KMS-11 (cell line): ENCODE measurements around the gene CCR8.

Experiments used
- H2AFZ ChIP-seq: fragments of 200-600 bp; sonication (generic); 2 replicates; pipeline ENCODE4 v1.6.1; 2016; ENCODE audit warnings: antibody characterized with exemption, mixed run types, low read depth
- H3K27ac ChIP-seq: fragments of 200-600 bp; sonication (generic); 2 replicates; pipeline ENCODE4 v1.6.1; 2016; ENCODE audit warnings: mild to moderate bottlenecking, mixed run types
- H3K27me3 ChIP-seq: fragments of 200-600 bp; sonication (generic); 2 replicates; pipeline ENCODE4 v1.6.1; 2017; ENCODE audit warnings: mild to moderate bottlenecking, low read depth, mixed run types, moderate library complexity; ENCODE audit not compliant: insufficient read depth
- H3K36me3 ChIP-seq: fragments of 200-600 bp; sonication (generic); 2 replicates; pipeline ENCODE4 v1.6.1; 2017; ENCODE audit warnings: mild to moderate bottlenecking, mixed run types; ENCODE audit not compliant: insufficient read depth
- H3K4me1 ChIP-seq: fragments of 200-600 bp; sonication (generic); 2 replicates; pipeline ENCODE4 v1.6.1; 2016; ENCODE audit warnings: mild to moderate bottlenecking, low read depth, mixed run types; ENCODE audit not compliant: poor library complexity, severe bottlenecking
- H3K4me2 ChIP-seq: fragments of 200-600 bp; sonication (generic); 2 replicates; pipeline ENCODE4 v1.7.0; 2016; ENCODE audit warnings: mild to moderate bottlenecking, mixed run types
- H3K4me3 ChIP-seq: fragments of 200-600 bp; sonication (generic); IDR thresholded peaks from 2 replicates; pipeline ENCODE4 v1.6.1; 2017; ENCODE audit warnings: low read depth, low read length, mixed read lengths; ENCODE audit not compliant: insufficient read depth
- H3K79me2 ChIP-seq: fragments of 200-600 bp; sonication (generic); 2 replicates; pipeline ENCODE4 v1.6.1; 2016; ENCODE audit warnings: low read depth, mixed run types; ENCODE audit not compliant: insufficient read depth
- H3K9ac ChIP-seq: fragments of 200-600 bp; sonication (generic); 2 replicates; pipeline ENCODE4 v1.6.1; 2016; ENCODE audit warnings: mild to moderate bottlenecking, mixed run types
- H4K20me1 ChIP-seq: fragments of 200-600 bp; sonication (generic); 2 replicates; pipeline ENCODE4 v1.6.1; 2016; ENCODE audit warnings: mild to moderate bottlenecking, mixed run types; ENCODE audit not compliant: insufficient read depth
- CTCF ChIP-seq: fragments of 200-600 bp; sonication (generic); conservative IDR thresholded peaks from 2 replicates; pipeline ENCODE4 v1.6.1; 2017; ENCODE audit warnings: low read depth, mild to moderate bottlenecking, antibody characterized with exemption, low read length, moderate library complexity, mixed read lengths

CCR8 gene

DNA sequence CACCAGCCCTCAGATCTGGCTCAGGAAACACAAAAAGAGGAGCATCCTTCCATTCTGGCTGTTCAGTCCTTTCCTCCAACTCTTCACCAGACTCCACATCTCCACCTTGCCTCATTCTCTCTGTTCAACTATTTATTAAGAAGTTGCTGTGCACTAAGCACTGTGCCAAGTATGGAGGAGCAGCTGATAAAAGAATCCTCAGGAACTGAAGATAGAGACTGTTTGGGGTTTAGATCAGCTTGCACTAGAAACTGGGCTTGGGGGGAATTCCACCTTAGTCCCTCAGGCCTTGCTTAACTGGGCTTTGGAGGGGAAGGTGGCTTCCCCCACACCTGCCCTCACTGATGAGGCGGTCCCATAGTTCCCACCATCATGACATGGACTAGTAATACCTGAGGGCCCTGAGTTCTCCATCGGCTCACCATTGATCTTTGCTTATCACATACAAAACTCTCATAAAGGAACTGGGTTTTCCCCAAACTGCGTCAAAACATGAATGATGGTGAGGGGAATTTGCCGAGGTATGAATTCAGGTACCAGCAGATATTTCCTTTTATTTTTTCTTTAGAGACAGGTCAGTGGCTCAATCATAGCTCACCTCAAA is 1.7 kb upstream of the CCR8 start:
- Histone ChIP-seq H3K27ac (no peak overlapping the region; the same call in 1 of the 2 replicates), H3K79me2 (no peaks in the 10 kb centered on the region), H3K9ac (no peak overlapping the region), H3K27me3 (no peaks in the 10 kb centered on the region), H3K36me3 (no peaks in the 10 kb centered on the region), H3K4me2 (no peak overlapping the region), H3K4me1 (peaks cover 26% of the 10 kb centered on the region), H4K20me1 (no peaks in the 10 kb centered on the region), H3K4me3 (no peak overlapping the region), H2AFZ (no peak overlapping the region; the same call in 1 of the 2 replicates)
- no peak for TF ChIP-seq CTCF

GRCh38 chr3:39330824-39331223 is 1.3 kb downstream of the CCR8 start:
- no peaks in the 10 kb centered on the region for H3K36me3 ChIP-seq
- no peak overlapping the region for H3K4me2 ChIP-seq
- no peak overlapping the region for H3K4me3 ChIP-seq
- H3K27ac ChIP-seq: no peak overlapping the region
- H3K9ac ChIP-seq: no peak overlapping the region
- H3K27me3 ChIP-seq: no peaks in the 10 kb centered on the region
- no peak overlapping the region for H2AFZ ChIP-seq
- no peak for TF ChIP-seq CTCF
- no peaks in the 10 kb centered on the region for H3K79me2 ChIP-seq
- H3K4me1 ChIP-seq: peaks cover 26% of the 10 kb centered on the region
- no peaks in the 10 kb centered on the region for H4K20me1 ChIP-seq

DNA sequence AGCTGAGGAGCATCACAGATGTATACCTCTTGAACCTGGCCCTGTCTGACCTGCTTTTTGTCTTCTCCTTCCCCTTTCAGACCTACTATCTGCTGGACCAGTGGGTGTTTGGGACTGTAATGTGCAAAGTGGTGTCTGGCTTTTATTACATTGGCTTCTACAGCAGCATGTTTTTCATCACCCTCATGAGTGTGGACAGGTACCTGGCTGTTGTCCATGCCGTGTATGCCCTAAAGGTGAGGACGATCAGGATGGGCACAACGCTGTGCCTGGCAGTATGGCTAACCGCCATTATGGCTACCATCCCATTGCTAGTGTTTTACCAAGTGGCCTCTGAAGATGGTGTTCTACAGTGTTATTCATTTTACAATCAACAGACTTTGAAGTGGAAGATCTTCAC is 3.0 kb downstream of the CCR8 start:
- H3K9ac ChIP-seq: no peak overlapping the region
- H3K4me3 ChIP-seq: no peak overlapping the region
- peaks cover 19% of the 10 kb centered on the region for H3K4me1 ChIP-seq
- no peak for TF ChIP-seq CTCF
- no peak overlapping the region for H3K4me2 ChIP-seq
- H3K27ac ChIP-seq: no peak overlapping the region
- H4K20me1 ChIP-seq: no peaks in the 10 kb centered on the region
- no peaks in the 10 kb centered on the region for H3K36me3 ChIP-seq
- H3K27me3 ChIP-seq: no peaks in the 10 kb centered on the region
- no peaks in the 10 kb centered on the region for H3K79me2 ChIP-seq
- no peak overlapping the region for H2AFZ ChIP-seq

- no peak for TF ChIP-seq CTCF
- Histone ChIP-seq H3K27ac (no peak overlapping the region), H3K36me3 (no peaks in the 10 kb centered on the region), H3K4me1 (peaks cover 9% of the 10 kb centered on the region), H2AFZ (no peak overlapping the region), H3K27me3 (no peaks in the 10 kb centered on the region), H3K79me2 (no peaks in the 10 kb centered on the region), H4K20me1 (no peaks in the 10 kb centered on the region), H3K9ac (no peak overlapping the region), H3K4me2 (no peak overlapping the region), H3K4me3 (no peak overlapping the region)
Observed at GRCh38 chr3:39333607-39334006, 4.1 kb downstream of the CCR8 start.
